Natural killer cell (primary cell): Measurements from ENCODE around the gene TPD52L2. TPM values are rescaled to one million over a fixed set of nuclear protein-coding genes. Genes with fewer than 3 reads are reported as not detected.
"Not testable (repeated sequence)": the region's sequence is repeated elsewhere in the genome, so short reads cannot be mapped to it uniquely, and the experiment has no call there.

Experiments
- ATAC-seq, 3 donors: fragments of 150-1000 bp in 2 of 3; fragments of 200-7000 bp in 1 of 3; cut with Tn5 transposase; 1 replicate in 1 of 3; 2 replicates in 2 of 3; pipeline ENCODE4 v1.10.0; 2021; ENCODE audit warnings: mild to moderate bottlenecking in 2 of 3, moderate library complexity in 2 of 3
- DNase-seq, 2 donors: peaks; one replicate each; pipeline versions ENCODE4 v3.0.0 to v3.0.0-alpha.2; 2013 to 2021; ENCODE audit warnings: mixed read lengths in 1 of 2
- H3K27ac ChIP-seq: one replicate; pipeline ENCODE4 v1.5.1; 2013; ENCODE audit warnings: mild to moderate bottlenecking, low read length
- H3K27me3 ChIP-seq: one replicate; pipeline ENCODE4 v1.6.1; 2013; ENCODE audit warnings: low read length; ENCODE audit not compliant: control insufficient read depth, insufficient read depth
- H3K36me3 ChIP-seq: one replicate; pipeline ENCODE4 v1.6.1; 2013; ENCODE audit warnings: low read length; ENCODE audit not compliant: control insufficient read depth, insufficient read depth
- H3K4me1 ChIP-seq: one replicate; pipeline ENCODE4 v1.6.1; 2013; ENCODE audit warnings: low read length; ENCODE audit not compliant: control insufficient read depth, insufficient read depth
- H3K4me3 ChIP-seq: one replicate; pipeline ENCODE4 v1.5.1; 2013; ENCODE audit warnings: low read length
- H3K9me3 ChIP-seq: one replicate; pipeline ENCODE4 v1.6.1; 2013; ENCODE audit warnings: low read length; ENCODE audit not compliant: control insufficient read depth, insufficient read depth
- H3K27ac Mint-ChIP-seq, 2 donors: one replicate each; pipeline ENCODE4 v1.8.0; 2022; ENCODE audit warnings: mild to moderate bottlenecking in 2 of 2, mixed read lengths in 2 of 2, moderate library complexity in 1 of 2
- H3K27me3 Mint-ChIP-seq, 2 donors: one replicate each; pipeline ENCODE4 v1.8.0; 2022; ENCODE audit warnings: low read depth in 2 of 2, mixed read lengths in 2 of 2
- H3K36me3 Mint-ChIP-seq: one replicate; pipeline ENCODE4 v1.8.0; 2022; ENCODE audit warnings: mixed read lengths
- H3K4me1 Mint-ChIP-seq, 2 donors: one replicate each; pipeline ENCODE4 v1.8.0; 2022; ENCODE audit warnings: mixed read lengths in 2 of 2
- H3K4me3 Mint-ChIP-seq: one replicate; pipeline ENCODE4 v1.8.0; 2022; ENCODE audit warnings: mild to moderate bottlenecking, moderate library complexity, mixed read lengths
- H3K9me3 Mint-ChIP-seq, 2 donors: one replicate each; pipeline ENCODE4 v1.8.0; 2022; ENCODE audit warnings: mixed read lengths in 2 of 2
- WGBS: methylation state at CpG from one replicate; pipeline ENCODE4 v1.1.7; 2013; ENCODE audit warnings: missing lambda C conversion rate; ENCODE audit not compliant: insufficient coverage; 5-methylcytosine and 5-hydroxymethylcytosine counted together
- intact Hi-C: fragments of 100-400 bp; cut with micrococcal nuclease; formaldehyde crosslinking; loops from one replicate; pipeline ENCODE4 v1.14.2; 2022
- total RNA-seq, 4 donors: library from RNA; stranded (reverse); fragments of 120-200 nt in 1 of 4; gene quantifications; one replicate each; pipeline versions ENCODE4 v1.2.3 to v1.2.4, GENCODE V29; 2013 to 2022
- TF ChIP-seq, protein P1 (sequence below): fragments of 200-600 bp; IDR thresholded peaks from one replicate; pipeline ENCODE4 v1.8.0; 2022; ENCODE audit warnings: antibody characterized with exemption

The TPD52L2 gene
- total RNA-seq, 3 donors from 2014 or later (not counting 1 experiment from before 2014, with no cell fraction given), result 36.8 to 47.2 (median 45.1) TPM

DNA sequence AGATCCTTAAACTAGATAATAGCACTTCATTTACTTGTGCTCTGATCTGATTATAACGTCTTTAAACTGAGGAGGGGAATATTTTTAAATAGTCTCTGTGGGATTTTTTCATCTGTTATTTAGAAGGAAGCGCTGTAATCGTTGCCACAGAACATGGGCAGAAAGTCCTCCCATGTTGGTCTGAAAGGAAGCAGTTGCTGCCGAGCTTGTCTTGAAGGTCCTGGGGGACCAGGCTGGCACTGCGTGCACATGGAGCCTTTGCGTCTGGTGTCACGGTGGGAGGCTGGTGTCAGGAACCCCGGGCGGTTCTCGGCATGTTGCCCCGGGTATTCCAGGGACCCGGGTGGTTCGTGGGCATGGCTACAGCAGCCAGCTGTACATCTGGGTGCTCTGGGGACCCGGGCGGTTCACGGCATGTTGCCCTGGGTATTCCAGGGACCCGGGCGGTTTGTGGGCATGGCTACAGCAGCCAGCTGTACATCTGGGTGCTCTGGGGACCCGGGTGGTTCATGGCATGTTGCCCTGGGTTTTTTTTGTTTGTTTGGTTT is 11.5 kb downstream of the TPD52L2 start:
- no peaks in the 10 kb centered on the region for H3K4me1 ChIP-seq
- Mint-ChIP-seq H3K27ac (no peak overlapping the region), H3K4me3 (no peak overlapping the region), H3K27me3 (no peaks in the 10 kb centered on the region), H3K9me3 (no peaks in the 10 kb centered on the region), H3K36me3 (peaks cover 10% of the 10 kb centered on the region), H3K4me1 (peaks cover 0 to 11% of the 10 kb centered on the region in 2 donors)
- ATAC-seq, result no peak
- intact Hi-C loops, result no loop called here
- H3K27me3 ChIP-seq, result no peaks in the 10 kb centered on the region
- TF ChIP-seq, protein P1, sequence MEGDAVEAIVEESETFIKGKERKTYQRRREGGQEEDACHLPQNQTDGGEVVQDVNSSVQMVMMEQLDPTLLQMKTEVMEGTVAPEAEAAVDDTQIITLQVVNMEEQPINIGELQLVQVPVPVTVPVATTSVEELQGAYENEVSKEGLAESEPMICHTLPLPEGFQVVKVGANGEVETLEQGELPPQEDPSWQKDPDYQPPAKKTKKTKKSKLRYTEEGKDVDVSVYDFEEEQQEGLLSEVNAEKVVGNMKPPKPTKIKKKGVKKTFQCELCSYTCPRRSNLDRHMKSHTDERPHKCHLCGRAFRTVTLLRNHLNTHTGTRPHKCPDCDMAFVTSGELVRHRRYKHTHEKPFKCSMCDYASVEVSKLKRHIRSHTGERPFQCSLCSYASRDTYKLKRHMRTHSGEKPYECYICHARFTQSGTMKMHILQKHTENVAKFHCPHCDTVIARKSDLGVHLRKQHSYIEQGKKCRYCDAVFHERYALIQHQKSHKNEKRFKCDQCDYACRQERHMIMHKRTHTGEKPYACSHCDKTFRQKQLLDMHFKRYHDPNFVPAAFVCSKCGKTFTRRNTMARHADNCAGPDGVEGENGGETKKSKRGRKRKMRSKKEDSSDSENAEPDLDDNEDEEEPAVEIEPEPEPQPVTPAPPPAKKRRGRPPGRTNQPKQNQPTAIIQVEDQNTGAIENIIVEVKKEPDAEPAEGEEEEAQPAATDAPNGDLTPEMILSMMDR, result no peak
- no peaks in the 10 kb centered on the region for H3K9me3 ChIP-seq
- H3K36me3 ChIP-seq, result peaks cover 50% of the 10 kb centered on the region
- H3K27ac ChIP-seq, result no peak overlapping the region
- DNase-seq, result no peak
- 91% methylated on average over 18 of the region's 19 CpGs for WGBS
- H3K4me3 ChIP-seq, result no peak overlapping the region

DNA sequence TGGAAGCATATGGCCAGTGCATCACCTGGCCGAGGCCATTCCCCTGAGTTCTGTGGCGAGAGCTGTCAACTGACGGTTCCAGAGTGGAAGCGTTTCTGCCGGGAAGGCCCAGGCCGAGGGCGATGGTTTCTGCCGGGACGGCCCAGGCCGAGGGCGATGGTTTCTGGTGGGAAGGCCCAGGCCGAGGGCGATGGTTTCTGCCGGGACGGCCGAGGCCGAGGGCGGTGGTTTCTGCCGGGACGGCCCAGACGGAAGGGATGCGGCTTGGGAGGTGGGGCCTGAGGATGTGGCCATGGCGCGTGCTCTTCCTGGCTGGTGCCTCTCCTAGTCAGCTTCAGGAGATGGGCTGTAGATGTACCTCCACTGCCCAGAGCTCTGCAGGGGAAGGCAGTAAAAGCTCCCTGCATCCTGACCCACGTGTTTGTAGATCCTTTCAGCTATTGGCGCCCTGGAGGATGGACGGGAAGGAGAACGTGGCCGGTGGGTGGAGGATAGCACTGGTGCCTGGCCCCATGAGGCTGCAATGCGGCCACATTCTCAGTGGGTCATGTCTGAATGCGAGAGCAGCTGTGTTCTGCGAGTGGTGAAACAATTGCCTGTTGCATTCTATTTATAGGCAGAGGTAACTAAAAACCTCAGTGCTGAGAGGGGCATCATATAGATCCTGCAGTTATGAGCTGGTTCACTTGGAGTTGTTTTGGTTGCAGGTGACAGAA is 12.8 kb downstream of the TPD52L2 start:
- no peak overlapping the region for H3K27ac ChIP-seq
- Mint-ChIP-seq H3K27me3 (no peaks in the 10 kb centered on the region), H3K36me3 (peaks cover 10% of the 10 kb centered on the region), H3K4me3 (no peak overlapping the region), H3K9me3 (no peaks in the 10 kb centered on the region), H3K27ac (no peak overlapping the region), H3K4me1 (peaks cover 0 to 11% of the 10 kb centered on the region in 2 donors)
- no peak for ATAC-seq
- TF ChIP-seq, protein P1, result no peak
- H3K36me3 ChIP-seq, result peaks cover 54% of the 10 kb centered on the region
- H3K4me1 ChIP-seq, result no peaks in the 10 kb centered on the region
- no peaks in the 10 kb centered on the region for H3K9me3 ChIP-seq
- H3K4me3 ChIP-seq, result no peak overlapping the region
- intact Hi-C loops, result no loop called here
- DNase-seq, result no peak
- WGBS, result 92% methylated on average over 32 of the region's 32 CpGs
- H3K27me3 ChIP-seq, result no peaks in the 10 kb centered on the region

DNA sequence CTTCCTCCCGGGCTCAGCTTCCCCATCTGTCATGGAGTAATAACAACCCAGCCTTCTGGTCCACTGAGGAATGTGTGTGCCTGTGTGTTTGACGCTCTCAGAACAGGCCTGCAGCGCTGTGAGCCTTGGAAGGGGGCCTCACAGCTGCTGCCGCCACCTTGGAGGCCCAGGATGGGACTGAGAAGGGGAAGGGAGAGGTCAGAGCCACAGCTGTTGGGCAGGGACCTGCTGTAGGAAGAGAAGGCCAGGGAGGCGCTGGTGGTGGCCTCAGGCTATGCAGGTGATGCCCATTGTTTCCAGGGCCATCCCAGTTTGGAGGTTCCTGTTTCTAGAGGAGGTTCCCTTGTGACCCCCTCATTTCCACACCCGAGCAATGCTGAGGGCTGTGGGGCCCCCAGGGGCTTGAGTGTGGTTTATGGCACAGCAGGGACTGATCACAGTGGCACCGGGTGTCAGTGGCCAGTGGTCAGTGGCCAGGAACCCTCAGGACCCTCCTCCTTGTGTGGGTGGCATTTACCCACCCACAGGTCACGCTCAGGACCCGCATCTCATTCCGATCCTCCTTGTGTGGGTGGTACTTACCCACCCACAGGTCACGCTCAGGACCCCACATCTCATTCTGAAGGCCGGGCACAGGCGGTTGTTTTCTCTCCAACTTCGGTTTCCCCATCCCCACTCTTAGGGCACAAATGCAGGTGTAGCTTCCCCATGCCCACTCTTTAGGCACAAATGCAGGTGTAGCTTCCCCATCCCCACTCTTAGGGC is 14.0 kb downstream of the TPD52L2 start:
- Histone ChIP-seq H3K36me3 (peaks cover 59% of the 10 kb centered on the region), H3K27ac (no peak overlapping the region), H3K4me3 (no peak overlapping the region), H3K4me1 (no peaks in the 10 kb centered on the region), H3K27me3 (no peaks in the 10 kb centered on the region), H3K9me3 (no peaks in the 10 kb centered on the region)
- no peak for ATAC-seq
- Mint-ChIP-seq H3K36me3 (peaks cover 10% of the 10 kb centered on the region), H3K9me3 (no peaks in the 10 kb centered on the region), H3K4me3 (no peak overlapping the region), H3K4me1 (peaks cover 4 to 11% of the 10 kb centered on the region in 2 donors), H3K27me3 (no peaks in the 10 kb centered on the region), H3K27ac (no peak overlapping the region)
- DNase-seq, result no peak
- 95% methylated on average over 14 of the region's 14 CpGs for WGBS
- TF ChIP-seq, protein P1, result no peak
- intact Hi-C loops, result no loop called here

DNA sequence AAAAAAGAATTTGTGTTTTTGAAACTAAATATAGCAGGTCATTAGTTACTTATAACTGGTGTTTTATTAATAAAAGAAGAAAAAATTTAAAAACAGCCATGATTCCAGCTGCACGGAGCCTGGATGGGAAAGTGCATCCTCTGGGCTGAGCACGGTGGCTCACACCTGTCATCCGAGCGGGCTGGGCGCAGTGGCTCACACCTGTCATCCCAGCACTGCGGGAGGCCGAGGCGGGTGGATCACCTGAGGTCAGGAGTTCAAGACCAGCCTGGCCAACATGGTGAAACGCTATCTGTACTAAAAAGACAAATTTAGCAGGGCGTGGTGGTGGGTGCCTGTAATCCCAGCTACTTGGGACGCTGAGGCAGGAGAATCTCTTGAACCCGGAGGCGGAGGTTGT is 15.8 kb downstream of the TPD52L2 start:
- H3K27me3 Mint-ChIP-seq, H3K9me3 Mint-ChIP-seq, H3K9me3 ChIP-seq, H3K36me3 Mint-ChIP-seq, ATAC-seq, H3K27ac ChIP-seq, H3K4me3 ChIP-seq, DNase-seq, H3K27me3 ChIP-seq, intact Hi-C loops, H3K4me3 Mint-ChIP-seq, H3K27ac Mint-ChIP-seq: not testable (repeated sequence)
- H3K36me3 ChIP-seq, result peaks cover 48% of the 10 kb centered on the region
- peaks cover 13% of the 10 kb centered on the region for H3K4me1 ChIP-seq
- H3K4me1 Mint-ChIP-seq, result peaks cover 4 to 17% of the 10 kb centered on the region in 2 donors
- WGBS, result 98% methylated on average over 13 of the region's 13 CpGs
